ENCODE data around the gene SLC25A17.
"Not testable (repeated sequence)": the region's sequence is repeated elsewhere in the genome, so short reads cannot be mapped to it uniquely, and the experiment has no call there.

The SLC25A17 gene, protein sequence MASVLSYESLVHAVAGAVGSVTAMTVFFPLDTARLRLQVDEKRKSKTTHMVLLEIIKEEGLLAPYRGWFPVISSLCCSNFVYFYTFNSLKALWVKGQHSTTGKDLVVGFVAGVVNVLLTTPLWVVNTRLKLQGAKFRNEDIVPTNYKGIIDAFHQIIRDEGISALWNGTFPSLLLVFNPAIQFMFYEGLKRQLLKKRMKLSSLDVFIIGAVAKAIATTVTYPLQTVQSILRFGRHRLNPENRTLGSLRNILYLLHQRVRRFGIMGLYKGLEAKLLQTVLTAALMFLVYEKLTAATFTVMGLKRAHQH

DNA sequence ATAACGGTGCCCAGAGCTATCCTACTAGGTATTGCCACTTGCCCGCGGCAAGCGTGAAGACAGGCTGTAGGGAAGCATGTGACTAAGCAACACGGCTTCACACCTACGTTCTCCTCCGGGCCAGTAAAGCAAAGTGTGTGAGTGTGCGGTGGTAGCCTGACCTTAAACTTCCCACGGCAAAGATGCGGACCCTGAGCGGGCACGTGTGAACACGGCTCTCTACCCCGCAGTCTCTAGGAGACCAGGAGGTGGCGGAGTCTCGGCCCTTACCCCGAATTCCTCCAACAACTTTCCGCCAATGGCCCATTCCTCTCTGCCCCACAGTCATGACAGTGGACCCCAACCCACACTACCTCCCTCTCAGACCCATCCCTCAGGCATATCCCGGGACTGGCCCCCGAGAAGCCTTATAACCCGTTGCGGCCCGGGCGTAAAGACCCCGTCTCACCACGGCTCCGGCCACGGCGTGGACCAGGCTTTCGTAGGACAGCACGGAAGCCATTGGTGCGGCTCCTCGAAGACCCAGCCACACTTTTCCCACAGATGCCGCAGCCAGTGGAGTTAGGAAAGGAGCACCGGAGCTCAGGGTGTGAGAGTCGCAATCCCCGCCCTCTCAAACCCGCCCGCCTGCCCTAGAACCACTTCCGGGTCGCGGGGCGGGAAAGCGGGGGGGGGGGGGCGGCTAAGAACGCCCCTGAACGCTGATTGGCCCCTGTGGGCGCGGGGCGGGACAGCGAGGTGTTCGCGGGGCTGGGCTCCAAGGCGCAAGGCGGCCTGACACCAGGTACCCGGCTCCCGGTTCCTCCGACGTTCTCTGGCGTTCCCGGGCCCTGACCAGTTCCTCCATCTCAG is at the start of gene SLC25A17:
Gene SLC25A17, minus strand, starts transcription at position 600 of the 852 bp plus-strand sequence. Its CDS starts 98 bp downstream, at position 502.
- peak; percentile 81 for DNase-seq

DNA sequence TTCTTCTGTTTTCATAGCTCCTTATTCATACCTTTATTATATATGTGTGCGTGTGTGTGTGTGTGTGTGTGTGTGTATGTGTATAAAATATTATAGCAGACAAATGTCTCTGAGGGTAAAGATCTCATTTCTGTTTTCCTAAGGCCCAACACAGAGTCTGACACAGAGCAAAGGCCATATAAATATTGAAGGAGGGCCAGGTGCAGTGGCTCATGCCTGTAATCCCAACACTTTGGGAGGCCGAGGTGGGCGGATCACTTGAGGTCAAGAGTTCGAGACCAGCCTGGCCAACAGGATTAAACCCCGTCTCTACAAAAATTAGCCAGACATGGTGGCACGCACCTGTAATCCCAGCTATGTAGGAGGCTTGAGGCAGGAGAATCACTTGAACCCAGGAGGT is 49.2 kb upstream of the SLC25A17 start:
- not testable (repeated sequence) for DNase-seq

DNA sequence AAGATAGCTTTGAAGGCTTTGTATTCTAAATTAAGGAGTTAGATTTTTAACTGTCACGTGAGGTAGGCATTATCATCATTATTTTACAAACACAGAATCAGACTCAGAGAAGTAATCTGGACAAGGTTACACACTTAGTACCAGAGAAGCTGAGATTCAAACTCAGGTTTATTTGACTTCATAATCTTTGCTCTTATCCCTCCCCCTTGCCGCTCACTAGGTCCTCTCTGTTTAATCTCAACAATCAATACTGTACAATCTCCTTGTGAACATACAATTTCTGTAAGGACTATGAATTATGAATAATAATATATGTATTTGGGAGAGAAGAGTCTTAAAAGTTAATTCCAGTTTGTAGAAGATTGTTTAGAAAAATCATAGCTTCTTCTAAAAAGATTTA is 48.0 kb upstream of the SLC25A17 start:
- no peak for DNase-seq

DNA sequence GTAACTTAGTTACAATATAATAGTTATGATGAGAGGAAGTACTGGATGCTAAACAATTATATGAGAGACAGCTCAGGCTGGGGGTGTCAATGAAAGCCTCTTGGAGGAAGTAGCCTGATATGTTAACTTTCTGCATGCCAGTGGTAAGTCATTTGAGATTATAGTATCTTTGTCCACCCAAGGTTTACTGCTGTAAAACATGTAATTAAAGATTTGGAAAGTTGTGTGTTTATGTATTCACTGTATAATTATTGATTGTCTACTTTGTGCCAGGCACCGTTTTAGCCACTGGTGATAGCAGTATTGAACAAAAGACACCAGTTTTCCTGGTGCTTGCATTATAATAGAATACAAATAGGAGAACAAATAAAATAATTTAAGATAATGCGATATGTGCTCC is 43.4 kb upstream of the SLC25A17 start:
- no peak for DNase-seq

DNA sequence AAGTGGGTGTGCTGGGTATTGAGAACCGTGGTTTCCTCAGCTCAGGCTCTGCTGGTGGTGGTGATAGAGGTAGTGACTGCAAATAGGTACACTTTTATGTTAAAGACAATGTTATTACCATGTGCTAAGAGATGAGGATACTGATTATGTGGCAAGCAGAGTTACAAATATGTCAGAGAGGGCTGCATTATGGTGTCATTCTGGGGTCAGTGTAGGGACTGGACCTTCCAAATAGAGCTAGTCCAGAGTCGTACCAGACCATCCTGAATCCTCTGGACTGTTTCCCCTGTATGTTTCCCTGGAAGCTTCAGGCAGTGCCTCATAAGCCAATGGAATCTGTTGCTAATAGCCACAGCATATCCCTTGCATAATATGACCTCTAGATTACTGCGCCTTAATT is 42.9 kb upstream of the SLC25A17 start, which contains the start of gene DNAJB7:
Gene DNAJB7, minus strand, starts transcription at position 101 of the 400 bp plus-strand sequence. CDS start 119 bp downstream, outside the sequence.
- DNase-seq = no peak

GRCh38 chr22:40857309-40857855 is 38.2 kb upstream of the SLC25A17 start:
- DNase-seq = no peak

- peak; percentile 97 for DNase-seq
Observed at GRCh38 chr22:40856513-40857308, 37.6 kb upstream of the SLC25A17 start, which contains the start of the genes ST13 and XPNPEP3. TSS of gene ST13 (minus strand) at chr22:40856639. CDS start at chr22:40856540, 99 bp downstream. TSS of gene XPNPEP3 (plus strand) at chr22:40857148. CDS start at chr22:40857182, 34 bp downstream.

DNA sequence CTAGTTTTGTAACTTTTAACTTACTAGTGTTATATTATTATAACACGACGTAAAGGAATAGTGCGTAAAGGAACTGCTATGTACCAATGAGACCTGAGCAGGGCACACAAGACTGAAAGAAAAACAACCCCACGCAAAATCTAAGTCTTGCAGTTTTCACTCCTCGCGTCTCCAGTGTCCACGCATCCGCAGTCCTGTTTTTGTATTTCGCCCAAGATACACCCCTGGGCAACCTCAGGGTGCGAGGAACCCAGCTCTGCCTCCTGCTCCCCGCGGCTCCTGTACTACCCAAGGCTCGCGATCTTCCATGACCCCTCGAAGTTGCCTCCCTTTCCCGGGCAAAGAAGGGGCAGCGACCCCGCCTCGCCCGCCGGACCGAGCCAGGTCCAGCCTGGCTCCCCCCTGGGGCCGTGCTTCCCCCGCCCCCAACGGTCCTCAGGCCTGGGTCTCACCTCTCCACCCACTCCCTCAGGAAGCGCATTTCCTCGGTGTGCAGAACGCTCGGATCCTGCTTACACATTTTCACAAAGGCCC is 36.9 kb upstream of the SLC25A17 start:
- DNase-seq = no peak

DNA sequence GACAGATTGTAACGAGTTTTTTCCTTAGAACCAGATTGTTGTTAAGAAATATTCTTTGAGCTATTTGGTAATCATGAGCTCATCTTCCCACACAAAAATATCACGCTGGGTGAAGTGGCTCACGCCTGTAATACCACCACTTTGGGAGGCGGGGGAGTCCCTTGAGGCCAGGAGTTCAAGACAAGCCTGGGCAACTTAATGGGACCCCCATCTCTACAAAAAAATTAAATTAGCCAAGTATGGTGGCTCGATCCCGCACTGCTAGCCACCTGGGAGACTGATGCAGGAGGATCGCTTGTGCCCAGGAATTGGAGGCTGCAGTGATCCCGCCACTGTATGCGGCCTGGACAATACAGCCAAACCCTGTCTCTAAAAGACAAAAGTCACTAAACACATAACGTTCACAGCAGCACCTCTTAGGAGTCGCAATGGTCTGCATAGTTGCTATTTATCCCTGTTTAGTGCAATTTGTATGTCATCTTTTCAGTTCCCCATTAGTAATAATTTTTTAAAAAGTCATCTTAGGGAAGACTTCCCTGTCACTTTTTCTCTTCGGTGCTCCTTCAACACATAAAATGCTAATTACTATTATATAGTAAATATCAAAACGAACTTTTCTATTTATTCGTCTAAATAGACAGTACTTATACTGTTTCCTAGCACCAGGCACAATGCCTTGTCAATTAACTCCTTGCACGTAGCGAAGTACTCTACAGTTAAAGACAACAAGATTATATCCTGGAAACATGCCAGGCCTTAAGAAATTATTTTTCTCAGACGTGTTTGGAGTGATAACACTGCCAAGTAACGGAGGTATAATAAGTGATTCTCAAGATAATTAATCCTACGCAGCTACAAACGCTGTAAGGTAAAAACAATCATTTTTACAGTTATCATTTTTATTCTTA is 36.2 kb upstream of the SLC25A17 start:
- no peak for DNase-seq

GRCh38 chr22:40853961-40854360 is 34.8 kb upstream of the SLC25A17 start:
- peak; percentile 9 for DNase-seq

DNA sequence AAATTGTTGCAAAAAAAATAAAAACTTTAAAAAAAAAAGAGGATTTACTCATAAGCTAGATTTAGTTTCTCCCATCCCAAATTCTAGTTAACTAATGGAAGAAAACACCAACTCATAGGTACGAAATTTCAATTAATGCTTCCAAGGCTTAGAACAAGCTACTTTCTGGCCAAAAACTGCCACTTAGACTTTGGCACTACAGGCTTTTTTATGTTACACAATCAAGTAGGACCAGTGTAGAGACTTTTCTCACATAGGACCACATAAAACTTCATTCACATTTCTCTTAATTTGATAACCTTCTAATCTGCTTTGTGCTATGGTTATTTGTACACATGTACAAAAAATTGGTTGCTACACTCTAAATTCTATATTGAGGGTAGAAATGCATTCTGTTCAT is 34.2 kb upstream of the SLC25A17 start:
- no peak for DNase-seq

DNA sequence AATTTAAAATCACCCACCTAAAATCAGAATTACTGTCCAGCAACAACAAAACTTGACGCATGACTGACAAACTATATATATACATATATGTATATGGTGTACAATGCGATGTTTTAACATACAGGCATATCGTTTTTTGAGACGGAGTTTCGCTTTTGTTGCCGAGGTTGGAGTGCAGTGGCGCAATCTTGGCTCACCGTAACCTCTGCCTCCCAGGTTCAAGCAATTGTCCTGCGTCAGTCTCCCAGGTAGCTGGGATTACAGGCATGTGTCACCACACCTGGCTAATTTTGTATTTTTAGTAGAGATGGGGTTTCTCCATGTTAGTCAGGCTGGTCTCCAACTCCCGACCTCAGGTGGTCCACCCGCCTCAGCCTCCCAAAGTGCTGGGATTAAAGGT is 26.7 kb upstream of the SLC25A17 start:
- DNase-seq = not testable (repeated sequence)

DNA sequence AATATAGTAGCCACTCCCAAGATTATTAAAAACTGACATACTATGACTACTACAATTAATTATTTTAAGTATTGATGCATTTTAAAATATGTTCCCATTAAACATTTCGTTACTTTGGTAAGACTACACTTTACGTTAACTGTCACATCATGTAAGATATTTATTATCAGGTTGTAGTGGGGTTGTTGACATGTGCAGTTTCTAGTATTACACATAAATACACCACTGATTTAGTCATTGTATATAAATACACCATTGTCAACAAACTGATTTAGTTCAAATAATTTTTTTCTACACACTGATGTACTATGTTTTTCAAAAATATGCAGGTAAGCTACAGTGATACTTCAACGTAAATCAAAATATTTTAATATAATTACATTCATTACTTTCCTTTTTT is 25.8 kb upstream of the SLC25A17 start:
- no peak for DNase-seq

GRCh38 chr22:40838486-40838885 is 19.3 kb upstream of the SLC25A17 start:
- no peak for DNase-seq

GRCh38 chr22:40834619-40835018 is 15.5 kb upstream of the SLC25A17 start:
- DNase-seq = no peak

DNA sequence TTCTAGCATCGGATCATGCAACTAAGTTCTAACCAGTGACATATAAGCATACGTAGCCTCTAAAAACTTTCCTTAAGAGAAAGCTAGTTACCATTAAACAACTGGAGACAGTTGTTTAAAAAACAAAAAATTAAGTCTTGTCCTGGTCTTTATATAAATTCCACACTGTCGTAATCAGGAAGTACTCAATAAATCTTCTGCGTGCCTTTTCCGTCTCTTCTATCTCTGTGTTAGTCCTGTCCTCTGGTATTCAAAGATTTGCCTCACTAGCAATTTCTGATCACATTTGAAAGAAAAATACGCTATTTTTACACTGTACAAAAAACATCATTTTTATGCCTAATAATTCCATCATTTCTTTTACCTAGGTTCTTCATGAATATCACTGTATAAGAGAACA is 10.0 kb upstream of the SLC25A17 start:
- no peak for DNase-seq

DNA sequence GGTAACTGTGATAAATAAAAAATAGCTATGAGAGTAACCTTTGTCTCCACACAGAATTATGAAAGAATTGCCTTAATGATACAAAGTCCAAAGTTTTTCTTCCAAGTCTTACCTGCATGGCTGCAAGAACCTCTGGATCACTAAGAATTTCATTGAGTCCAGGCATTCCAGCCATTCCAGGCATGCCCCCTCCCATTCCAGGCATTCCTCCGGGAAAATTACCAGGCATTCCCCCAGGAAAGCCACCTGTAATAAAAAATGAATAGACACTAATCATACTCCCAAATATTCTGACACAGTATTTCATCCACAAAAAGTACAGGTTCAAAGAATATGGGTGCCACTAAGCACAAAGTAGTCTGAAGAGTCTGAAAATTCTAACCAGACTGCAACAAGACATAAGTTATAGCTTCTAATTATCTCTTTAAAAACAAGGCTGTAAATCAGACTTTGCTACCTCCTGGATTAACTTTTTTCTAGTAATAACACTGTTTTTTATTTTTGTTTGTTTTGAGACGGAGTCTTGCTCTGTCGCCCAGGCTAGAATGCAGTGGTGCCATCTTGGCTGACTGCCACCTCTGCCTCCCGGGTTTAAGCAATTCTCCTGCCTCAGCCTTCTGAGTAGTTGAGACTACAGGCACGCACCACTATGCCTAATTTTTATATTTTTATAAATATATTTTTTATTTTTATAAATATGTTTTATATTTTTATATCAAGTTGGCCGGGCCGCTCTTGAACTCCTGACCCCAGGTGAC is 8.0 kb upstream of the SLC25A17 start:
- DNase-seq = no peak

DNA sequence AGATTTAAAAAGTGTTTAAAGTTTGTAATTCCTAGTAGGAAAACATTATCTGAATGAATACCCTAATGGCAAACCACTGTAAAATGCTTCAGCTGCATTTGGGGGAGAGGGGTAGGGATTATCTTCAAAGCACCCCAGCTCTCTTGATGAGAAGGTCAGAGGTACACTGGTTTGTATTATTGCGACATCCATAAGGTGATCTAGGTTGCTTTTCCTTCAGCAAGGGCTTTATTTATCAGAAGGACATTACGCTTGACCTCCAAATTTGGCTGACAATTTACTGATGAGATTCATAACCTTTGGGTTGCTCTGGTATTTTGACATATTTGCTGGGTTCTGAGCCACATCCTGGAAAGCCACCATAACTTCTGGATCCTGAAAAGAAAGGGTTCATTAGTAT is 7.1 kb upstream of the SLC25A17 start:
- not testable (repeated sequence) for DNase-seq

DNA sequence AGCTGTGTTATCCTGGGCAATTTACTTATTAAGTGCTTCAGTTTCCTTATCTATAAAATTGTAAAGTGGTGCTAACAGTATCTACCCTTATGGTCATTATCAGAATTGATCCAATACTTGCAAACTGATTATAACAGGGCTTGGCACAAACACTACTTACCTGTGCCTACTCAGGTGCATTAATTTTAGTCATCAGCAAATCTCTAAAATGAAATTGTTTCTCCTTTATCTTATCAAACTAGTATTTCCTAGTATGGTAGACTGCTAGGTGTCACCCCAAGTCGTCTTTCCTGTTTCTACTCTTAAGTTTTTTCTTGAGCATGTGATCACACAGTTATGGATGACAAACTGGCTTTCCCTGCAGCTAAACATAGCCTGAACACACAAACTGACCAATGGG is 4.3 kb upstream of the SLC25A17 start:
- DNase-seq = no peak

- DNase-seq = peak; percentile 8
Observed at GRCh38 chr22:40819599-40820140, 524 bp upstream of the SLC25A17 start.
